SK-N-SH (cell line): ENCODE data around the gene IMPA2. TPM values are rescaled to one million over a fixed set of nuclear protein-coding genes. Genes with fewer than 3 reads are reported as not detected.

ENCODE experiments used
- CTCF ChIA-PET: fragments of 300-600, 350-600 bp; formaldehyde crosslinking; extraction: SDS; loops from one replicate; lab custom pipeline; 2021; lab: Yijun Ruan, JAX
- POLR2A ChIA-PET: fragments of 350-600 bp; sonication (Branson Sonifier 250); formaldehyde crosslinking; extraction: SDS; loops from one replicate; lab custom pipeline; 2020; ENCODE audit warnings: antibody characterized with exemption, inconsistent platforms; lab: Yijun Ruan, JAX
- DNase-seq: peaks from one replicate; pipeline ENCODE4 v3.0.0; 2012
- H2AFZ ChIP-seq: fragments of 200-600 bp; sonication (generic); 2 replicates; pipeline ENCODE4 v1.8.1; 2016; ENCODE audit warnings: antibody characterized with exemption, mild to moderate bottlenecking, low read depth
- H3F3A ChIP-seq: fragments of 200-600 bp; sonication (generic); replicated peaks from 2 replicates; pipeline ENCODE3; 2016; ENCODE audit warnings: antibody characterized with exemption, mild to moderate bottlenecking; ENCODE audit not compliant: insufficient read depth
- H3K27ac ChIP-seq, 2 experiments: fragments of 200-500 bp in 1 of 2; fragments of 200-600 bp in 1 of 2; sonication (Bioruptor generic) in 1 of 2; sonication (generic), shearing (Covaris generic) in 1 of 2; 2 replicates each; pipeline versions ENCODE4 v1.5.1 to v1.6.1; 2014 to 2016; ENCODE audit warnings: low read depth in 2 of 2, inconsistent platforms in 1 of 2, low read length in 1 of 2, mild to moderate bottlenecking in 1 of 2, mixed read lengths in 1 of 2
- H3K27me3 ChIP-seq: fragments of 200-600 bp; sonication (generic), shearing (Covaris generic); 2 replicates; pipeline ENCODE4 v1.6.1; 2016; ENCODE audit warnings: mixed run types; ENCODE audit not compliant: insufficient read depth
- H3K36me3 ChIP-seq, 2 experiments: fragments of 200-500 bp in 1 of 2; fragments of 200-600 bp in 1 of 2; sonication (Bioruptor generic) in 1 of 2; sonication (generic) in 1 of 2; replicated peaks in 1 of 2; 2 replicates each; pipeline versions ENCODE3 to v1.5.1; 2014 to 2016; ENCODE audit warnings: low read length in 1 of 2, mild to moderate bottlenecking in 1 of 2; ENCODE audit not compliant: insufficient read depth in 2 of 2, control insufficient read depth in 1 of 2
- H3K4me1 ChIP-seq, 2 experiments: fragments of 200-500 bp in 1 of 2; fragments of 200-600 bp in 1 of 2; sonication (Bioruptor generic) in 1 of 2; sonication (generic), shearing (Covaris generic) in 1 of 2; 2 replicates each; pipeline versions ENCODE4 v1.5.1 to v1.6.1; 2014 to 2016; ENCODE audit warnings: low read depth in 1 of 2, low read length in 1 of 2, mixed run types in 1 of 2; ENCODE audit not compliant: insufficient read depth in 2 of 2, control insufficient read depth in 1 of 2
- H3K4me2 ChIP-seq: fragments of 200-600 bp; sonication (generic), shearing (Covaris generic); 2 replicates; pipeline ENCODE4 v1.6.1; 2017; ENCODE audit warnings: mixed run types
- H3K4me3 ChIP-seq, 2 experiments: fragments of 200-500 bp in 1 of 2; fragments of 200-600 bp in 1 of 2; sonication (Bioruptor generic) in 1 of 2; sonication (generic), shearing (Covaris generic) in 1 of 2; 2 replicates each; pipeline versions ENCODE4 v1.5.1 to v1.8.1; 2014 to 2016; ENCODE audit warnings: low read depth in 2 of 2, inconsistent platforms in 1 of 2, low read length in 1 of 2, mild to moderate bottlenecking in 1 of 2, mixed read lengths in 1 of 2, moderate library complexity in 1 of 2
- H3K79me2 ChIP-seq: fragments of 200-600 bp; sonication (generic); 2 replicates; pipeline ENCODE4 v1.8.1; 2017; ENCODE audit warnings: mild to moderate bottlenecking; ENCODE audit not compliant: insufficient read depth
- H3K9ac ChIP-seq: fragments of 200-600 bp; sonication (generic); 2 replicates; pipeline ENCODE4 v1.6.1; 2017; ENCODE audit warnings: mixed run types
- H3K9me2 ChIP-seq: fragments of 200-600 bp; sonication (generic); 2 replicates; pipeline ENCODE4 v1.6.1; 2017; ENCODE audit warnings: mixed run types
- H3K9me3 ChIP-seq: fragments of 200-600 bp; sonication (generic); 2 replicates; pipeline ENCODE4 v1.6.1; 2017; ENCODE audit warnings: mixed run types, mild to moderate bottlenecking, moderate library complexity
- H4K20me1 ChIP-seq: fragments of 200-600 bp; sonication (generic); 2 replicates; pipeline ENCODE4 v1.6.1; 2017; ENCODE audit warnings: mild to moderate bottlenecking, mixed run types; ENCODE audit not compliant: insufficient read depth
- ELF1 ChIP-seq: IDR thresholded peaks from 2 replicates; pipeline ENCODE4 v1.4.0; 2012
- EP300 ChIP-seq, 2 experiments: IDR thresholded peaks; 2 replicates each; pipeline versions ENCODE4 v1.4.0 to v1.6.1; 2012; ENCODE audit warnings: borderline replicate concordance in 1 of 2, low read depth in 1 of 2, low read length in 1 of 2
- GABPA ChIP-seq: IDR thresholded peaks from 2 replicates; pipeline ENCODE4 v1.4.0; 2012; ENCODE audit warnings: low read depth, mild to moderate bottlenecking
- MEF2A ChIP-seq: IDR thresholded peaks from 2 replicates; pipeline ENCODE4 v1.4.0; 2012; ENCODE audit warnings: low read depth, borderline replicate concordance
- NRF1 ChIP-seq: IDR thresholded peaks from 2 replicates; pipeline ENCODE4 v1.6.1; 2012; ENCODE audit warnings: low read depth, mild to moderate bottlenecking, low read length
- RCOR1 ChIP-seq: fragments of 150-350 bp; IDR thresholded peaks from 2 replicates; pipeline ENCODE4 v1.6.1; 2017; ENCODE audit warnings: antibody characterized with exemption, low read length
- RXRA ChIP-seq: IDR thresholded peaks from 2 replicates; pipeline ENCODE4 v1.4.0; 2012; ENCODE audit warnings: low read depth, mild to moderate bottlenecking, borderline replicate concordance
- SIN3A ChIP-seq: IDR thresholded peaks from 2 replicates; pipeline ENCODE4 v1.6.1; 2012; ENCODE audit warnings: low read depth, mild to moderate bottlenecking, low read length, moderate library complexity, borderline replicate concordance
- TAF1 ChIP-seq: IDR thresholded peaks from 2 replicates; pipeline ENCODE4 v1.6.1; 2012; ENCODE audit warnings: low read depth, mild to moderate bottlenecking, low read length, moderate library complexity, borderline replicate concordance
- TCF12 ChIP-seq: IDR thresholded peaks from 2 replicates; pipeline ENCODE4 v1.4.0; 2012
- YY1 ChIP-seq: IDR thresholded peaks from 2 replicates; pipeline ENCODE4 v1.4.0; 2012; ENCODE audit warnings: low read depth, mild to moderate bottlenecking
- WGBS: methylation state at CpG from one replicate; pipeline ENCODE4 v1.1.6; 2017; ENCODE audit warnings: low lambda C conversion rate; 5-methylcytosine and 5-hydroxymethylcytosine counted together
- polyA plus RNA-seq, 3 experiments: library from polyadenylated mRNA; depleted of rRNA; stranded (reverse); fragments of >200 nt; gene quantifications; 2 replicates each; pipeline ENCODE4 v1.2.3, GENCODE V29; 2012
- TF ChIP-seq, protein P1 (sequence below): IDR thresholded peaks from 2 replicates; pipeline ENCODE4 v1.4.0; 2012; ENCODE audit warnings: low read depth, borderline replicate concordance
- TF ChIP-seq, protein P2 (sequence below): fragments of 150-350 bp; IDR thresholded peaks from 2 replicates; pipeline ENCODE4 v1.6.1; 2016; ENCODE audit warnings: mild to moderate bottlenecking, low read depth, low read length
- TF ChIP-seq, protein P3 (sequence below): IDR thresholded peaks from 2 replicates; pipeline ENCODE4; 2012

The IMPA2 gene
- polyA plus RNA-seq, 1 of the 3 experiments (the other 2 are of a cell fraction), result 0.18 TPM

DNA sequence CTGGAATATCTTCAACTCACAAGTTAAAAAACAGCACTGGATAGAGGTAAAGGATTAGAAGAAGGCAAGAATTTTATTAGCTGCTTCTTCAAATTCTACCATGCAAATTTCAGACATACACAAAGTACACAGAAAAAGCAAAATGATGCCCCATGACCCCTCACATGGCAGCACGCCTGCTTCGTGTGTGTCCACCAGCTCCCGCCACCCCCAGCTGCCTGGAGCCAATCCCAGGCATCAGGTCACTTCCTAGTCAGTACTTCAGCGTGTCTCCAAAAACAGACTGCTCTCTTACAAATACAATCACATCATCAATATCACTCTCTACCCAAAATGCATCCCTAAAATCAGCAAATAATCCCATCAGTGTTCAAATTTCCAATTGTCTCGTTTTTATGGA is 35.8 kb downstream of the IMPA2 start:
- no peak for DNase-seq
- H4K20me1 ChIP-seq, result no peaks in the 10 kb centered on the region
- ChIA-PET POLR2A (no interaction called here), CTCF (interaction anchor here (0.9 to 2.1 kb wide), 2 partner anchors 22 to 79 kb away, joined by 3 to 6 read pairs; no protein-coding TSS in a partner anchor)
- H3K9me2 ChIP-seq, result no peaks in the 10 kb centered on the region
- peaks cover 71% of the 10 kb centered on the region for H3K27me3 ChIP-seq
- no peak overlapping the region for H3K27ac ChIP-seq
- no peaks in the 10 kb centered on the region for H3F3A ChIP-seq
- H3K79me2 ChIP-seq, result no peaks in the 10 kb centered on the region
- 3% methylated on average over 5 of the region's 5 CpGs for WGBS
- no peaks in the 10 kb centered on the region for H3K36me3 ChIP-seq
- H3K9ac ChIP-seq, result no peak overlapping the region
- no peak overlapping the region for H3K4me3 ChIP-seq
- TF ChIP-seq SIN3A, result no peak
- TF ChIP-seq RCOR1, result no peak
- TF ChIP-seq NRF1, result no peak
- no peak for TF ChIP-seq TAF1
- TF ChIP-seq, protein P1, sequence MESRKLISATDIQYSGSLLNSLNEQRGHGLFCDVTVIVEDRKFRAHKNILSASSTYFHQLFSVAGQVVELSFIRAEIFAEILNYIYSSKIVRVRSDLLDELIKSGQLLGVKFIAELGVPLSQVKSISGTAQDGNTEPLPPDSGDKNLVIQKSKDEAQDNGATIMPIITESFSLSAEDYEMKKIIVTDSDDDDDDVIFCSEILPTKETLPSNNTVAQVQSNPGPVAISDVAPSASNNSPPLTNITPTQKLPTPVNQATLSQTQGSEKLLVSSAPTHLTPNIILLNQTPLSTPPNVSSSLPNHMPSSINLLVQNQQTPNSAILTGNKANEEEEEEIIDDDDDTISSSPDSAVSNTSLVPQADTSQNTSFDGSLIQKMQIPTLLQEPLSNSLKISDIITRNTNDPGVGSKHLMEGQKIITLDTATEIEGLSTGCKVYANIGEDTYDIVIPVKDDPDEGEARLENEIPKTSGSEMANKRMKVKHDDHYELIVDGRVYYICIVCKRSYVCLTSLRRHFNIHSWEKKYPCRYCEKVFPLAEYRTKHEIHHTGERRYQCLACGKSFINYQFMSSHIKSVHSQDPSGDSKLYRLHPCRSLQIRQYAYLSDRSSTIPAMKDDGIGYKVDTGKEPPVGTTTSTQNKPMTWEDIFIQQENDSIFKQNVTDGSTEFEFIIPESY, result no peak
- TF ChIP-seq, protein P2, sequence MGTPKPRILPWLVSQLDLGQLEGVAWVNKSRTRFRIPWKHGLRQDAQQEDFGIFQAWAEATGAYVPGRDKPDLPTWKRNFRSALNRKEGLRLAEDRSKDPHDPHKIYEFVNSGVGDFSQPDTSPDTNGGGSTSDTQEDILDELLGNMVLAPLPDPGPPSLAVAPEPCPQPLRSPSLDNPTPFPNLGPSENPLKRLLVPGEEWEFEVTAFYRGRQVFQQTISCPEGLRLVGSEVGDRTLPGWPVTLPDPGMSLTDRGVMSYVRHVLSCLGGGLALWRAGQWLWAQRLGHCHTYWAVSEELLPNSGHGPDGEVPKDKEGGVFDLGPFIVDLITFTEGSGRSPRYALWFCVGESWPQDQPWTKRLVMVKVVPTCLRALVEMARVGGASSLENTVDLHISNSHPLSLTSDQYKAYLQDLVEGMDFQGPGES, result no peak
- TF ChIP-seq, protein P3, sequence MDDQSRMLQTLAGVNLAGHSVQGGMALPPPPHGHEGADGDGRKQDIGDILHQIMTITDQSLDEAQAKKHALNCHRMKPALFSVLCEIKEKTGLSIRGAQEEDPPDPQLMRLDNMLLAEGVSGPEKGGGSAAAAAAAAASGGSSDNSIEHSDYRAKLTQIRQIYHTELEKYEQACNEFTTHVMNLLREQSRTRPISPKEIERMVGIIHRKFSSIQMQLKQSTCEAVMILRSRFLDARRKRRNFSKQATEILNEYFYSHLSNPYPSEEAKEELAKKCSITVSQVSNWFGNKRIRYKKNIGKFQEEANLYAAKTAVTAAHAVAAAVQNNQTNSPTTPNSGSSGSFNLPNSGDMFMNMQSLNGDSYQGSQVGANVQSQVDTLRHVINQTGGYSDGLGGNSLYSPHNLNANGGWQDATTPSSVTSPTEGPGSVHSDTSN, result no peak
- no peak for TF ChIP-seq GABPA
- TF ChIP-seq RXRA, result no peak
- no peak for TF ChIP-seq ELF1
- no peak for TF ChIP-seq EP300 (IDR thresholded peaks at IDR 0.05; ENCODE audit: borderline replicate concordance in 1 of 2, low read depth in 1 of 2, low read length in 1 of 2)
- TF ChIP-seq MEF2A, result no peak
- H3K4me1 ChIP-seq, result no peaks in the 10 kb centered on the region
- no peak overlapping the region for H3K4me2 ChIP-seq
- H2AFZ ChIP-seq, result no peak overlapping the region
- H3K9me3 ChIP-seq, result no peaks in the 10 kb centered on the region

DNA sequence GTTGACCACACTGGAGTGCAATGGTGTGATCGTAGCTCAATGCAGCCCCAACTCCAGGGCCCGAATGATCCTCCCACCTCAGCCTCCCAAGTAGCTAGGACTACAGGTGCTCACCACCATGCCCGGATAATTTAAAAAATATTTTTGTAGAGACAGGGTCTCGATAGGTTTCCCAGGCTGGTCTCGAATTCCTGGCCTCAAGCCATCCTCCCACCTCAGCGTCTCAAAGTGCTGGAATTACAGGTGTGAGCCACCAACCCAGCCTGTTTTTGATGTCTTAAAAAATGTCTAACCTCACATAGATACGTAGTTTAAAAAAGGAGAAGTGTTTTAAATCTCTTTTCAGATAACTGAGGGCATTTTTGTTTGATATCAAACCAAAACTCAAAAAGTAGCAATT is 37.6 kb downstream of the IMPA2 start:
- Histone ChIP-seq H3K4me1 (no peaks in the 10 kb centered on the region), H3K36me3 (no peaks in the 10 kb centered on the region), H3K27me3 (peaks cover 63% of the 10 kb centered on the region; the same call in 1 of the 2 replicates), H3K4me3 (no peak overlapping the region), H3K9me2 (no peaks in the 10 kb centered on the region), H3K4me2 (no peak overlapping the region), H3F3A (no peaks in the 10 kb centered on the region), H3K79me2 (no peaks in the 10 kb centered on the region), H4K20me1 (no peaks in the 10 kb centered on the region), H3K9ac (no peak overlapping the region), H3K27ac (no peak overlapping the region), H2AFZ (no peak overlapping the region), H3K9me3 (no peaks in the 10 kb centered on the region)
- no peak for DNase-seq
- POLR2A ChIA-PET, result no interaction called here
- CTCF ChIA-PET, result interaction anchor here (1.4 to 2.2 kb wide), 4 partner anchors 20 to 81 kb away, joined by 3 to 9 read pairs (median 6); no protein-coding TSS in a partner anchor
- WGBS, result 13% methylated on average over 7 of the region's 7 CpGs
- TF ChIP-seq TCF12 (no peak), YY1 (no peak)
- TF ChIP-seq, protein P2, result no peak
